Esophagus squamous epithelium (tissue), 4 donors: ENCODE data around the gene FSTL4.

ENCODE experiments used
- CTCF ChIP-seq, 6 experiments: fragments of 450-650 bp in 4 of 6; fragments of 200-600 bp in 2 of 6; sonication (generic) in 2 of 6; IDR thresholded peaks; one replicate each; pipeline ENCODE4 v1.5.1; 2016 to 2019; ENCODE audit warnings: antibody characterized with exemption in 6 of 6, mild to moderate bottlenecking in 4 of 6, moderate library complexity in 4 of 6
- POLR2A ChIP-seq, 4 donors: fragments of 450-650 bp; IDR thresholded peaks; one replicate each; pipeline ENCODE4 v1.6.1; 2017; ENCODE audit warnings: antibody characterized with exemption in 4 of 4, mild to moderate bottlenecking in 4 of 4, moderate library complexity in 3 of 4

- TF ChIP-seq CTCF (IDR thresholded peaks at IDR 0.05): no peak
- no peak for TF ChIP-seq POLR2A (IDR thresholded peaks at IDR 0.05)
These were observed 43.0 kb downstream of the FSTL4 start for GRCh38 chr5:133569347-133569746.
